GM12875 (cell line): ENCODE results near the gene SVOP.

ENCODE experiments used
- H3K4me3 ChIP-seq: one replicate; pipeline ENCODE4 v1.5.1; 2011; ENCODE audit warnings: low read depth, low read length, control low read depth
- TF ChIP-seq, protein P1 (sequence below): IDR thresholded peaks from 2 replicates; pipeline ENCODE4 v1.5.1; 2011; ENCODE audit warnings: low read depth, mild to moderate bottlenecking, control low read depth, inconsistent platforms, low read length, moderate library complexity, borderline replicate concordance; ENCODE audit not compliant: insufficient read depth

Gene SVOP

DNA sequence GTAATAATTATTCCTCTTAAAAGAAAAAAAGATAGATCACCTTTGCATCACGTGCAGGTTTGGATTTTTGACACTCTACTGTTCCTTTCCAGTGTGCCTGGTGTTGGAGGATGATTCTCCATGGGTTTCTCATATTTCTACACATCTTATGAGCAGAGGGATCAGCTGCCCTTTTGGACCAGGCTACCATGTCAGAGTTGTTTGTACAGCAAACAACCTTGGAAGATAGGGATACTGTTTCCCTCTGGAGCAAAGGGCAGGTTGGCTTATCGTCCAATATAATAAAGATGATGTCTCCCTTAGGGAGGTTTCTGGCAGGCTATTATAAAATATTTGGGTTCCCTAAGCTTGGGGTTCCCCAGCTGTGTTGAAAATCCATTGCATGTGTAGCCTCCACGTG, 98.9 kb downstream of the SVOP start:
- TF ChIP-seq, protein P1, sequence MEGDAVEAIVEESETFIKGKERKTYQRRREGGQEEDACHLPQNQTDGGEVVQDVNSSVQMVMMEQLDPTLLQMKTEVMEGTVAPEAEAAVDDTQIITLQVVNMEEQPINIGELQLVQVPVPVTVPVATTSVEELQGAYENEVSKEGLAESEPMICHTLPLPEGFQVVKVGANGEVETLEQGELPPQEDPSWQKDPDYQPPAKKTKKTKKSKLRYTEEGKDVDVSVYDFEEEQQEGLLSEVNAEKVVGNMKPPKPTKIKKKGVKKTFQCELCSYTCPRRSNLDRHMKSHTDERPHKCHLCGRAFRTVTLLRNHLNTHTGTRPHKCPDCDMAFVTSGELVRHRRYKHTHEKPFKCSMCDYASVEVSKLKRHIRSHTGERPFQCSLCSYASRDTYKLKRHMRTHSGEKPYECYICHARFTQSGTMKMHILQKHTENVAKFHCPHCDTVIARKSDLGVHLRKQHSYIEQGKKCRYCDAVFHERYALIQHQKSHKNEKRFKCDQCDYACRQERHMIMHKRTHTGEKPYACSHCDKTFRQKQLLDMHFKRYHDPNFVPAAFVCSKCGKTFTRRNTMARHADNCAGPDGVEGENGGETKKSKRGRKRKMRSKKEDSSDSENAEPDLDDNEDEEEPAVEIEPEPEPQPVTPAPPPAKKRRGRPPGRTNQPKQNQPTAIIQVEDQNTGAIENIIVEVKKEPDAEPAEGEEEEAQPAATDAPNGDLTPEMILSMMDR = no peak
- no peak overlapping the region for H3K4me3 ChIP-seq

DNA sequence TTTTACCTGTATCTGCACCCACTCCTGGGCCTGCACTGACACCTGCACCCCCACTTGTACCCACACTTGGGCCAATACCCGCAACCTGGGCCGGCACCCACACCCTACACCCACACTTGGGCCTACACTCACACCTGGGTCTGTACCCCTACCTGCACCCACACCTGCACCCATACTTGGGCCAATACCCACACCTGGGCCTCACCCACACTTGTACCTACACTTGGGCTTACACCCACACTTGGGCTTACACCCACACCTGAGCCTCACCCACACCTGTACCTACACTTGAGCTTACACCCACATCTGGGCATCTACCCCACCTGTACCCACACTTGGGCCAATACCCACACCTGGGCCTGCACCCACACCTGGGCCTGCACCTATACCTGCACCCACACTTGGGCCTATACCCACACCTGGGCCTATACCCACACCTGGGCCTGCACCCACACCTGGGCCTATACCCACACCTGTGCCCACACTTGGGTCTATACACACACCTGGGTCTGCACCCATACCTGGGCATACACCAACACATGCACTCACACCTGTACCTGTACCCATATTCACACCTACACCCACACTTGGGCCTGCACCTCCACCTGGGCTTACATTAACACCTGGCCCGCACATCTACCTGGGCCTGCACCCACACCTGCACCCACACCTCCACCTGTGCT, 101.8 kb downstream of the SVOP start:
- TF ChIP-seq, protein P1 = no peak
- H3K4me3 ChIP-seq = no peak overlapping the region

DNA sequence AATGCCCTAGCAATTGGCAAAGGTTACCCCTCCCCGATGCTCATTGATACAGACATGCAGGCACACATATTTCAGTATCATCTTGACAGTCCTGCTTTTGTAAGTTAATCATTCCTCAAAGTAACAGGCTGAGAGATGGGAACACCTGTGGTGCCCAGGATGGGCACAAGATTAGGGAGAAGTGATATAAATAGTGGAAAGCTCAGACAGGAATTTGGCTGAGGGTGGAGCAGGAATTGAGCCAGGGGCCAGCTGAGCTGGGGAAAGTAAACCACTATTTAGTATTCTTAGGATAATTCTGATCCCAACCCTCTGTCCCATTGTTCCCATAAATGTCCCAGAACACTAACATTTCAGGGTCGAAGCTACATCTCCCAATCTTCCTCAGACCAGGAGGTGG, 102.7 kb downstream of the SVOP start:
- no peak overlapping the region for H3K4me3 ChIP-seq
- TF ChIP-seq, protein P1 = no peak

DNA sequence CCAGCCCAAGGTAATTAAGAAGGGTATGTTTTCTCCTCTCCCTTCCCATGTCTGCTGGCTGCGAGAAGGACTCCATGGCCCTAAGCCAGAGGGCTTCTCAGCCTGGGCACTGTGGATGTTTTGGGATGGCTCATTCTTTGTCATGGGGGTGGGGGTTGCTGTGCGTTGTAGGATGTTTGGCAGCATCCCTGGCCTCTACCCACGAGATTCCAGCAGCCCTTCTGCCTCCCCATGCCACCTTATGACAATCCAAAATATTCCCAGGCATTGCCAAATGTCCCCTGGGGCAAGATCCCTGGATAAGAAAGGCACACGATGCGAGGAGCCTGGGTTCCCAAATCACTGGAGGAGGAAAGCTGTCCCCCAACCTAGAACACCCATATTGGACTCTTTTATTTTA, 104.5 kb downstream of the SVOP start:
- TF ChIP-seq, protein P1 = no peak

DNA sequence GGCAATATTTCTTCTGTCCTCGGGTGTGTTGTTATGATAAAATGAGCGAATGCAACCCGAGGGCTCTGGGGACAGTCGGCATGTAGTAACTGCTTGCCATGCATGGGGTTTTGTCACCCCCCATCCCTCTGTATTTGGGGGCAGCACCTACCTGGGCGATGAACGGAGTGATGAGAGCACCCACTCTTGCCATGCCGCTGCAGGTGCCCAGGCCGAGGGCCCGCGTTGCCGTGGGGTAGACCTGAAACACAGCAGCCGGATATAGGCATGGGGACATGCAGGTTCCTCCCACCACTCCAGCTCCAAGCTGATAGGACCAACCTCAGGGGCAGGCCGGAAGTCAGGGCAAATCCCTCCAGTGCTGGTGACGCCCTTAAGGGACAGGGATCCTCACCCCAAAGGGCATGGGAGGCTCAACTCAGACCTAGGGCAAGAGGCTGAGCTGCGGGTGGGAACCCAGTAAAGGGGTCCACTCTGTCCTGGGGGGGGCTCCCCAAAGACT, 105.2 kb downstream of the SVOP start:
- no peak overlapping the region for H3K4me3 ChIP-seq

More for the DNA sequence above, 104.5 kb downstream of the SVOP start:
- no peak overlapping the region for H3K4me3 ChIP-seq

DNA sequence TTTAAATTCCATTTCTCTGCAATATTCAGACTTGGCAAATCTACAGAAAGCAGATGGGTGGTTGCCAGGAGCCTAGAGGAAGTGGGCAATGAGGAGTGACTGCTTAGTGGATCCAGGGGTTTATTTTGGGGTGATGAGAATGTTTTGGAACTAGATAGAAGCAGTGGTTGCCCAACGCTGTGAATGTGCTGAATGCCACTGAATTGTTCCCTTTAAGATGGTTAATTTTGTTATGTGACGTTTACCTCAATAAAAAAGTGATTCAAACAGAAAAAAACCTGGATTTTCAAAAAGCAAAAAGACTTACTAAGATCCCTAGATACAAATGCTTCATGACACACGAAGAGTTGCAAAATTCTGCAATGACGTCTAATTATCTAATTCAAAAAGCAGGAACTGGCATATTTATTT, 106.7 kb downstream of the SVOP start:
- H3K4me3 ChIP-seq = no peak overlapping the region
- TF ChIP-seq, protein P1 = no peak

More for the DNA sequence above, 105.2 kb downstream of the SVOP start:
- TF ChIP-seq, protein P1 = no peak

DNA sequence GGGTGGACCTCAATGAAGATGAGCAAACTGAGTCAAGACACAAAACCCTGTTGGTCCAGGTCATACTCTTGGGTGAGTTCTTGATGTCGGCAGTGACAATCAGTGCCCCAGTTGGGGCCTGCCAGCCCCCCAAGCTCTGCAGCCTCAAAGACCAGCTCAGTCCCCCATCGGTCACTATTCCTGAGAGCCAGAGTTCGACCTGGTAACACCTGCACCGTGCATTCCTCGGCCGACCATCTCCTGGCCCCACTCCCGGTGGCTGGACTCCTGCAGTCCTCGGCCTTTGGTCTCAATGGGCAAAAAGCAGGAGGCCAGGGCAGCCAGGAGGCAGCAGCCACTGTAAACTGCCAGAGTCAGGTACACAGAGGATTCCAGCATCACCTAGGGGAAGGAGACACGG, 108.5 kb downstream of the SVOP start:
- no peak overlapping the region for H3K4me3 ChIP-seq
- TF ChIP-seq, protein P1 = no peak
